HUDEP-2 (cell line): ENCODE measurements around the gene PRR22.

Experiments used
- DNase-seq, 76 experiments: peaks; one replicate each; lab custom pipeline; 2025; ENCODE audit not compliant: unreplicated experiment in 76 of 76; lab: John Stamatoyannopoulos, UW

The PRR22 gene

GRCh38 chr19:5814852-5815246, 30.3 kb upstream of the PRR22 start:
- DNase-seq, result no peak

- no peak for DNase-seq
These were observed 29.7 kb upstream of the PRR22 start for GRCh38 chr19:5814123-5814851.

GRCh38 chr19:5811117-5811516, 26.6 kb upstream of the PRR22 start:
- no peak for DNase-seq

GRCh38 chr19:5809469-5809868, 24.9 kb upstream of the PRR22 start:
- DNase-seq, result no peak

GRCh38 chr19:5809053-5809452, 24.5 kb upstream of the PRR22 start:
- DNase-seq, result no peak

- DNase-seq, result no peak
These were observed 23.7 kb upstream of the PRR22 start for GRCh38 chr19:5808120-5808816.

GRCh38 chr19:5806905-5807304, 22.4 kb upstream of the PRR22 start:
- no peak for DNase-seq

GRCh38 chr19:5806133-5806489, 21.6 kb upstream of the PRR22 start:
- DNase-seq, result no peak

- peak in 53 of 76 experiments; percentile 17 to 75 (median 59) for DNase-seq
These were observed 21.1 kb upstream of the PRR22 start for GRCh38 chr19:5805462-5806132.

- DNase-seq, result peak in 39 of 76 experiments; percentile 16 to 66 (median 39)
These were observed 20.2 kb upstream of the PRR22 start, which contains the start of gene NRTN for GRCh38 chr19:5804516-5805461. TSS of gene NRTN (plus strand) at chr19:5805067. CDS start at chr19:5824166, 19,099 bp downstream.

- DNase-seq, result peak in 75 of 76 experiments; percentile 62 to 99 (median 95)
These were observed 19.4 kb upstream of the PRR22 start for GRCh38 chr19:5803752-5804515.

GRCh38 chr19:5803441-5803751, 18.9 kb upstream of the PRR22 start:
- peak in 1 of 76 experiments; percentile 46 for DNase-seq

GRCh38 chr19:5801796-5802619, 17.5 kb upstream of the PRR22 start:
- DNase-seq, result peak in 62 of 76 experiments; percentile 26 to 91 (median 63)

- DNase-seq, result peak in 21 of 76 experiments; percentile 9 to 50 (median 24)
These were observed 16.1 kb upstream of the PRR22 start for GRCh38 chr19:5800361-5801270.

GRCh38 chr19:5799247-5800241, 15.0 kb upstream of the PRR22 start:
- peak; percentile 87 to 100 (median 98) for DNase-seq

- no peak for DNase-seq
These were observed 13.7 kb upstream of the PRR22 start for GRCh38 chr19:5798244-5798643.
